OCI-LY7 (cell line): ENCODE data around the gene SETD7.

Experiments
- CTCF ChIP-seq: fragments of 200-600 bp; sonication (generic); conservative IDR thresholded peaks from 2 replicates; pipeline ENCODE4 v1.5.1; 2014; ENCODE audit warnings: mild to moderate bottlenecking, antibody characterized with exemption, low read length, moderate library complexity, mixed read lengths
- EZH2phosphoT487 ChIP-seq: fragments of 200-600 bp; sonication (generic); IDR thresholded peaks from 2 replicates; pipeline ENCODE4 v1.6.1; 2018; ENCODE audit warnings: low read depth, borderline replicate concordance, mild to moderate bottlenecking, mixed run types, antibody characterized with exemption, low read length, moderate library complexity, mixed read lengths

GRCh38 chr4:139535228-139535870, 20.7 kb downstream of the SETD7 start:
- TF ChIP-seq CTCF (no peak), EZH2phosphoT487 (no peak)
